ENCODE results near the gene DENND1A. TPM values are rescaled to one million over a fixed set of nuclear protein-coding genes. Genes with fewer than 3 reads are reported as not detected.

The DENND1A gene
- total RNA-seq, 1 experiment from 2014 or later, result 7.2 TPM

GRCh38 chr9:123484130-123484529 is 445.8 kb downstream of the DENND1A start:
- no peaks in the 10 kb centered on the region for H3K27me3 ChIP-seq (replicated peaks)
- no peak for DNase-seq (ENCODE audit: low read depth in 1 of 2, low spot score in 2 of 2)

GRCh38 chr9:123483191-123483803 is 446.6 kb downstream of the DENND1A start:
- Histone ChIP-seq H3K4me3 (no peak overlapping the region), H3K36me3 (no peaks in the 10 kb centered on the region), H3K27me3 (replicated peaks) (no peaks in the 10 kb centered on the region), H3K27ac (no peak overlapping the region), H3K4me1 (replicated peaks) (no peaks in the 10 kb centered on the region), H3K9me3 (replicated peaks) (no peaks in the 10 kb centered on the region)
- DNase-seq (ENCODE audit: low read depth in 1 of 2, low spot score in 2 of 2), result no peak

More at GRCh38 chr9:123484130-123484529, 445.8 kb downstream of the DENND1A start:
- Histone ChIP-seq H3K36me3 (no peaks in the 10 kb centered on the region), H3K27ac (no peak overlapping the region), H3K4me3 (no peak overlapping the region), H3K9me3 (replicated peaks) (no peaks in the 10 kb centered on the region), H3K4me1 (replicated peaks) (no peaks in the 10 kb centered on the region)

- Histone ChIP-seq H3K4me1 (replicated peaks) (no peaks in the 10 kb centered on the region), H3K4me3 (no peak overlapping the region), H3K36me3 (no peaks in the 10 kb centered on the region), H3K27ac (no peak overlapping the region), H3K9me3 (replicated peaks) (no peaks in the 10 kb centered on the region), H3K27me3 (replicated peaks) (no peaks in the 10 kb centered on the region)
- no peak for DNase-seq (ENCODE audit: low read depth in 1 of 2, low spot score in 2 of 2)
Observed at GRCh38 chr9:123482295-123482968, 447.5 kb downstream of the DENND1A start.

- no peaks in the 10 kb centered on the region for H3K27me3 ChIP-seq (replicated peaks)
- no peak for DNase-seq (ENCODE audit: low read depth in 1 of 2, low spot score in 2 of 2)
- H3K36me3 ChIP-seq, result no peaks in the 10 kb centered on the region
- no peak overlapping the region for H3K4me3 ChIP-seq
- H3K9me3 ChIP-seq (replicated peaks), result no peaks in the 10 kb centered on the region
- H3K4me1 ChIP-seq (replicated peaks), result no peaks in the 10 kb centered on the region
- H3K27ac ChIP-seq, result no peak overlapping the region
Observed at GRCh38 chr9:123481209-123481865, 448.6 kb downstream of the DENND1A start.

- Histone ChIP-seq H3K36me3 (no peaks in the 10 kb centered on the region), H3K9me3 (replicated peaks) (no peaks in the 10 kb centered on the region), H3K27ac (no peak overlapping the region), H3K4me1 (replicated peaks) (no peaks in the 10 kb centered on the region), H3K4me3 (no peak overlapping the region), H3K27me3 (replicated peaks) (no peaks in the 10 kb centered on the region)
- DNase-seq (ENCODE audit: low read depth in 1 of 2, low spot score in 2 of 2), result no peak
Observed at GRCh38 chr9:123480791-123481190, 449.1 kb downstream of the DENND1A start.

GRCh38 chr9:123480096-123480495 is 449.8 kb downstream of the DENND1A start:
- H3K4me1 ChIP-seq (replicated peaks), result no peaks in the 10 kb centered on the region
- no peak overlapping the region for H3K4me3 ChIP-seq
- H3K9me3 ChIP-seq (replicated peaks), result no peaks in the 10 kb centered on the region
- H3K36me3 ChIP-seq, result no peaks in the 10 kb centered on the region
- DNase-seq (ENCODE audit: low read depth in 1 of 2, low spot score in 2 of 2), result no peak
- H3K27me3 ChIP-seq (replicated peaks), result no peaks in the 10 kb centered on the region
- no peak overlapping the region for H3K27ac ChIP-seq

GRCh38 chr9:123478967-123479602 is 450.8 kb downstream of the DENND1A start:
- no peak for DNase-seq (ENCODE audit: low read depth in 1 of 2, low spot score in 2 of 2)
- no peak overlapping the region for H3K4me3 ChIP-seq
- no peak overlapping the region for H3K27ac ChIP-seq
- H3K27me3 ChIP-seq (replicated peaks), result no peaks in the 10 kb centered on the region
- H3K36me3 ChIP-seq, result no peaks in the 10 kb centered on the region
- H3K9me3 ChIP-seq (replicated peaks), result no peaks in the 10 kb centered on the region
- H3K4me1 ChIP-seq (replicated peaks), result no peaks in the 10 kb centered on the region

GRCh38 chr9:123478160-123478559 is 451.8 kb downstream of the DENND1A start:
- no peak for DNase-seq (ENCODE audit: low read depth in 1 of 2, low spot score in 2 of 2)
- Histone ChIP-seq H3K36me3 (no peaks in the 10 kb centered on the region), H3K27me3 (replicated peaks) (no peaks in the 10 kb centered on the region), H3K27ac (no peak overlapping the region), H3K9me3 (replicated peaks) (no peaks in the 10 kb centered on the region), H3K4me3 (no peak overlapping the region), H3K4me1 (replicated peaks) (no peaks in the 10 kb centered on the region)

- Histone ChIP-seq H3K4me1 (replicated peaks) (no peaks in the 10 kb centered on the region), H3K27me3 (replicated peaks) (no peaks in the 10 kb centered on the region), H3K27ac (no peak overlapping the region), H3K36me3 (no peaks in the 10 kb centered on the region), H3K9me3 (replicated peaks) (no peaks in the 10 kb centered on the region), H3K4me3 (no peak overlapping the region)
- DNase-seq (ENCODE audit: low read depth in 1 of 2, low spot score in 2 of 2), result no peak
Observed at GRCh38 chr9:123475407-123475806, 454.5 kb downstream of the DENND1A start.

- H3K36me3 ChIP-seq, result no peaks in the 10 kb centered on the region
Observed at GRCh38 chr9:123472862-123473614, 456.9 kb downstream of the DENND1A start.

GRCh38 chr9:123471843-123472570 is 457.9 kb downstream of the DENND1A start:
- H3K36me3 ChIP-seq, result no peaks in the 10 kb centered on the region
- no peak overlapping the region for H3K4me3 ChIP-seq
- no peaks in the 10 kb centered on the region for H3K9me3 ChIP-seq (replicated peaks)
- no peaks in the 10 kb centered on the region for H3K27me3 ChIP-seq (replicated peaks)
- DNase-seq (ENCODE audit: low read depth in 1 of 2, low spot score in 2 of 2), result no peak
- H3K4me1 ChIP-seq (replicated peaks), result no peaks in the 10 kb centered on the region
- H3K27ac ChIP-seq, result no peak overlapping the region

More at GRCh38 chr9:123472862-123473614, 456.9 kb downstream of the DENND1A start:
- no peak overlapping the region for H3K4me3 ChIP-seq
- no peaks in the 10 kb centered on the region for H3K27me3 ChIP-seq (replicated peaks)
- no peaks in the 10 kb centered on the region for H3K9me3 ChIP-seq (replicated peaks)
- no peak for DNase-seq (ENCODE audit: low read depth in 1 of 2, low spot score in 2 of 2)
- H3K27ac ChIP-seq, result no peak overlapping the region
- H3K4me1 ChIP-seq (replicated peaks), result no peaks in the 10 kb centered on the region

GRCh38 chr9:123470991-123471770 is 458.7 kb downstream of the DENND1A start:
- Histone ChIP-seq H3K4me3 (no peak overlapping the region), H3K27me3 (replicated peaks) (no peaks in the 10 kb centered on the region), H3K4me1 (replicated peaks) (no peaks in the 10 kb centered on the region), H3K27ac (no peak overlapping the region), H3K9me3 (replicated peaks) (no peaks in the 10 kb centered on the region), H3K36me3 (no peaks in the 10 kb centered on the region)
- no peak for DNase-seq (ENCODE audit: low read depth in 1 of 2, low spot score in 2 of 2)
